Thyroid gland (tissue), 4 donors: ENCODE results near the gene PRELP.

Source experiments
- POLR2A ChIP-seq, 2 donors: fragments of 450-650 bp; IDR thresholded peaks; one replicate each; pipeline ENCODE4 v1.6.1; 2017; ENCODE audit warnings: antibody characterized with exemption in 2 of 2, mild to moderate bottlenecking in 2 of 2, moderate library complexity in 1 of 2
- TF ChIP-seq, protein P1 (sequence below), 6 experiments: fragments of 200-600 bp in 3 of 6; fragments of 450-650 bp in 3 of 6; sonication (generic) in 3 of 6; IDR thresholded peaks; one replicate each; pipeline ENCODE4 v1.5.1; 2016 to 2019; ENCODE audit warnings: antibody characterized with exemption in 6 of 6, mild to moderate bottlenecking in 2 of 6, inconsistent platforms in 1 of 6, moderate library complexity in 1 of 6

DNA sequence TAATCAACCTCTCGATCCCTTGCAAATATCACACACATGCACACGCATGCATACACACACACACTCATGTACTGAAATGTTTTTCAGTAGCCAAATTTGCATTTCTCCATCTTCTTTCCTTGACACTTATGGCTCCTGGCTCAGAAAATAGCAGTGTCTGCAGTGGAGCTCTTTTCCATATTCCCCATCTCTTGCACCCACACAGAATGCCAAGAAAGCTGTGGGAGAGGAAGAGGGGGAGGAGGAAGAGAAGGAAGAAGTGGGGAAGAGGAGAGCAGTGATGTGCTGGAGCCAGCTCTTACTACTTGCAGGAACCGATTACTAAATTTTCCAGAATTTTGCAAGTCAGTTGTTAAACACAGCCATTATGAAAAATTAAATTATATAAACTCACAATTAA lies 28.2 kb downstream of the PRELP start:
- TF ChIP-seq, protein P1, sequence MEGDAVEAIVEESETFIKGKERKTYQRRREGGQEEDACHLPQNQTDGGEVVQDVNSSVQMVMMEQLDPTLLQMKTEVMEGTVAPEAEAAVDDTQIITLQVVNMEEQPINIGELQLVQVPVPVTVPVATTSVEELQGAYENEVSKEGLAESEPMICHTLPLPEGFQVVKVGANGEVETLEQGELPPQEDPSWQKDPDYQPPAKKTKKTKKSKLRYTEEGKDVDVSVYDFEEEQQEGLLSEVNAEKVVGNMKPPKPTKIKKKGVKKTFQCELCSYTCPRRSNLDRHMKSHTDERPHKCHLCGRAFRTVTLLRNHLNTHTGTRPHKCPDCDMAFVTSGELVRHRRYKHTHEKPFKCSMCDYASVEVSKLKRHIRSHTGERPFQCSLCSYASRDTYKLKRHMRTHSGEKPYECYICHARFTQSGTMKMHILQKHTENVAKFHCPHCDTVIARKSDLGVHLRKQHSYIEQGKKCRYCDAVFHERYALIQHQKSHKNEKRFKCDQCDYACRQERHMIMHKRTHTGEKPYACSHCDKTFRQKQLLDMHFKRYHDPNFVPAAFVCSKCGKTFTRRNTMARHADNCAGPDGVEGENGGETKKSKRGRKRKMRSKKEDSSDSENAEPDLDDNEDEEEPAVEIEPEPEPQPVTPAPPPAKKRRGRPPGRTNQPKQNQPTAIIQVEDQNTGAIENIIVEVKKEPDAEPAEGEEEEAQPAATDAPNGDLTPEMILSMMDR (IDR thresholded peaks at IDR 0.05), result no peak
- no peak for TF ChIP-seq POLR2A (IDR thresholded peaks at IDR 0.05)
